ENCODE measurements around the gene GFRA3. TPM values are rescaled to one million over a fixed set of nuclear protein-coding genes. Genes with fewer than 3 reads are reported as not detected.
A peak's percentile ranks its signal among the peaks of the same experiment; 100 is the strongest.
"Not testable (repeated sequence)": the region's sequence is repeated elsewhere in the genome, so short reads cannot be mapped to it uniquely, and the experiment has no call there.

GFRA3 gene
- polyA plus RNA-seq (ENCODE audit: insufficient read depth in 1 of 5, insufficient read length in 5 of 5, low replicate concordance in 1 of 5): 1 to 10 TPM; 2.7 to 5.5 (median 3.2) TPM
- long read RNA-seq, donor 1, partial matches to known transcripts: 0 of 2 reads
- long read RNA-seq, donor 1, other reads (novel, unspliced or antisense): 0 of 2 reads
- long read RNA-seq, donor 2: 0 reads
- long read RNA-seq, donor 3, partial matches to known transcripts: 0 of 3 reads
- long read RNA-seq, donor 3, other reads (novel, unspliced or antisense): 0 of 3 reads
- long read RNA-seq, donor 4, partial matches to known transcripts: 0 of 1 reads
- long read RNA-seq, donor 4, other reads (novel, unspliced or antisense): 0 of 1 reads
- long read RNA-seq, donor 5, partial matches to known transcripts: 0 of 2 reads
- long read RNA-seq, donor 5, other reads (novel, unspliced or antisense): 0 of 2 reads
- long read RNA-seq, donor 6, partial matches to known transcripts: 0 of 3 reads
- long read RNA-seq, donor 6, other reads (novel, unspliced or antisense): 0 of 3 reads
- long read RNA-seq, donor 7: 0 reads
- long read RNA-seq, donor 8: 0 reads

GRCh38 chr5:138274189-138274853 lies at the start of gene GFRA3:
TSS of gene GFRA3 (minus strand) at chr5:138274621. CDS start at chr5:138274424, 197 bp downstream.
- no peak for DNase-seq

- not testable (repeated sequence) for DNase-seq
Observed at GRCh38 chr5:138318211-138318610, 43.8 kb upstream of the GFRA3 start.

GRCh38 chr5:138316355-138316754 lies 41.9 kb upstream of the GFRA3 start:
- no peak for DNase-seq

- no peak for DNase-seq
Observed at GRCh38 chr5:138315751-138316278, 41.4 kb upstream of the GFRA3 start.

- DNase-seq: no peak
Observed at GRCh38 chr5:138305797-138306196, 31.4 kb upstream of the GFRA3 start.

GRCh38 chr5:138303372-138303771 lies 29.0 kb upstream of the GFRA3 start:
- DNase-seq: no peak

- no peak for DNase-seq
Observed at GRCh38 chr5:138289296-138289695, 14.9 kb upstream of the GFRA3 start.

- no peak for DNase-seq
Observed at GRCh38 chr5:138287246-138287645, 12.8 kb upstream of the GFRA3 start.

- DNase-seq: peak in 1 of 2 donors; percentile 40
Observed at GRCh38 chr5:138282920-138283742, 8.7 kb upstream of the GFRA3 start.

GRCh38 chr5:138280915-138281314 lies 6.5 kb upstream of the GFRA3 start:
- DNase-seq: no peak

GRCh38 chr5:138276402-138277054 lies 2.1 kb upstream of the GFRA3 start:
- no peak for DNase-seq

- no peak for DNase-seq
Observed at GRCh38 chr5:138275895-138276294, 1.5 kb upstream of the GFRA3 start.

GRCh38 chr5:138275379-138275782 lies 960 bp upstream of the GFRA3 start:
- DNase-seq: no peak

GRCh38 chr5:138273834-138274188 lies 610 bp downstream of the GFRA3 start:
- no peak for DNase-seq

- DNase-seq: no peak
Observed at GRCh38 chr5:138272681-138273080, 1.7 kb downstream of the GFRA3 start.

GRCh38 chr5:138271281-138271680 lies 3.1 kb downstream of the GFRA3 start:
- DNase-seq: no peak

GRCh38 chr5:138264183-138264582 lies 10.2 kb downstream of the GFRA3 start:
- DNase-seq: no peak

- no peak for DNase-seq
Observed at GRCh38 chr5:138263581-138263980, 10.8 kb downstream of the GFRA3 start.

GRCh38 chr5:138258704-138259292 lies 15.6 kb downstream of the GFRA3 start:
- no peak for DNase-seq

- no peak for DNase-seq
Observed at GRCh38 chr5:138257583-138257982, 16.8 kb downstream of the GFRA3 start.

GRCh38 chr5:138252944-138253343 lies 21.5 kb downstream of the GFRA3 start:
- no peak for DNase-seq
